ENCODE data around the gene VSX1. TPM values are rescaled to one million over a fixed set of nuclear protein-coding genes. Genes with fewer than 3 reads are reported as not detected.

Gene VSX1
- total RNA-seq, 6 donors from 2014 or later = not detected

- H3K9me3 ChIP-seq = no peaks in the 10 kb centered on the region
- ATAC-seq (ENCODE audit: low FRiP score in 2 of 2) = no peak
- TF ChIP-seq CTCF (IDR thresholded peaks at IDR 0.05) = no peak
- no peak for TF ChIP-seq POLR2AphosphoS5 (IDR thresholded peaks at IDR 0.05)
- no peak for TF ChIP-seq EP300 (IDR thresholded peaks at IDR 0.05)
- no peak for TF ChIP-seq POLR2A (IDR thresholded peaks at IDR 0.05)
- no peak overlapping the region for H3K4me3 ChIP-seq
- H3K27me3 ChIP-seq = no peaks in the 10 kb centered on the region
- WGBS, 2 donors = 86 to 87% methylated on average over 12 to 16 of the region's 16 CpGs
- H3K4me1 ChIP-seq = peaks cover 59 to 82% (median 74%) of the 10 kb centered on the region in 4 donors
- H3K36me3 ChIP-seq = peaks cover 9 to 24% (median 12%) of the 10 kb centered on the region in 4 donors
- peak in 1 of 2 donors; percentile 17 for DNase-seq
- peak overlapping the region in 2 of 4 donors; percentile 10 to 27 for H3K27ac ChIP-seq
Observed at GRCh38 chr20:25049261-25050060, 32.5 kb downstream of the VSX1 start.

GRCh38 chr20:25048519-25048952 is 33.4 kb downstream of the VSX1 start:
- ATAC-seq (ENCODE audit: low FRiP score in 2 of 2) (peak; percentile 6 to 67), DNase-seq (peak in 1 of 2 donors; percentile 80)
- Histone ChIP-seq H3K27ac (peak overlapping the region in 1 of 4 donors; percentile 22), H3K27me3 (no peaks in the 10 kb centered on the region), H3K9me3 (no peaks in the 10 kb centered on the region), H3K36me3 (peaks cover 9 to 24% (median 12%) of the 10 kb centered on the region in 4 donors), H3K4me1 (peaks cover 51 to 75% (median 66%) of the 10 kb centered on the region in 4 donors), H3K4me3 (no peak overlapping the region)
- TF ChIP-seq POLR2AphosphoS5 (IDR thresholded peaks at IDR 0.05) (peak; percentile 9 to 36), POLR2A (IDR thresholded peaks at IDR 0.05) (peak in 1 of 4 donors; percentile 21), CTCF (IDR thresholded peaks at IDR 0.05) (no peak)
- 60 to 64% methylated on average over 2 to 7 of the region's 8 CpGs for WGBS, 2 donors

GRCh38 chr20:25047766-25048165 is 34.2 kb downstream of the VSX1 start:
- peaks cover 51 to 75% (median 66%) of the 10 kb centered on the region in 4 donors for H3K4me1 ChIP-seq
- no peaks in the 10 kb centered on the region for H3K9me3 ChIP-seq
- H3K4me3 ChIP-seq = no peak overlapping the region
- no peak for TF ChIP-seq EP300 (IDR thresholded peaks at IDR 0.05)
- no peak for TF ChIP-seq POLR2A (IDR thresholded peaks at IDR 0.05)
- TF ChIP-seq CTCF (IDR thresholded peaks at IDR 0.05) = no peak
- no peak for TF ChIP-seq POLR2AphosphoS5 (IDR thresholded peaks at IDR 0.05)
- peak overlapping the region in 1 of 4 donors; percentile 30 for H3K27ac ChIP-seq
- H3K27me3 ChIP-seq = no peaks in the 10 kb centered on the region
- peak in 1 of 2 donors; percentile 74 for DNase-seq
- H3K36me3 ChIP-seq = peaks cover 9 to 24% (median 12%) of the 10 kb centered on the region in 4 donors
- no peak for ATAC-seq (ENCODE audit: low FRiP score in 2 of 2)
- WGBS, 2 donors = 77 to 86% methylated on average over 13 of the region's 13 CpGs

GRCh38 chr20:25046736-25047666 is 34.9 kb downstream of the VSX1 start:
- 77 to 78% methylated on average over 15 to 21 of the region's 21 CpGs for WGBS, 2 donors
- H3K4me3 ChIP-seq = no peak overlapping the region
- TF ChIP-seq EP300 (IDR thresholded peaks at IDR 0.05) (no peak), CTCF (IDR thresholded peaks at IDR 0.05) (no peak), POLR2AphosphoS5 (IDR thresholded peaks at IDR 0.05) (no peak), POLR2A (IDR thresholded peaks at IDR 0.05) (no peak)
- H3K4me1 ChIP-seq = peaks cover 51 to 75% (median 66%) of the 10 kb centered on the region in 4 donors
- no peak for DNase-seq
- no peaks in the 10 kb centered on the region for H3K27me3 ChIP-seq
- ATAC-seq (ENCODE audit: low FRiP score in 2 of 2) = no peak
- H3K27ac ChIP-seq = peak overlapping the region in 1 of 4 donors; percentile 30
- no peaks in the 10 kb centered on the region for H3K9me3 ChIP-seq
- H3K36me3 ChIP-seq = peaks cover 9 to 24% (median 12%) of the 10 kb centered on the region in 4 donors

Data from upper lobe of left lung (tissue), 6 donors.